ENCODE results near the gene SUPT5H.

Gene SUPT5H

DNA sequence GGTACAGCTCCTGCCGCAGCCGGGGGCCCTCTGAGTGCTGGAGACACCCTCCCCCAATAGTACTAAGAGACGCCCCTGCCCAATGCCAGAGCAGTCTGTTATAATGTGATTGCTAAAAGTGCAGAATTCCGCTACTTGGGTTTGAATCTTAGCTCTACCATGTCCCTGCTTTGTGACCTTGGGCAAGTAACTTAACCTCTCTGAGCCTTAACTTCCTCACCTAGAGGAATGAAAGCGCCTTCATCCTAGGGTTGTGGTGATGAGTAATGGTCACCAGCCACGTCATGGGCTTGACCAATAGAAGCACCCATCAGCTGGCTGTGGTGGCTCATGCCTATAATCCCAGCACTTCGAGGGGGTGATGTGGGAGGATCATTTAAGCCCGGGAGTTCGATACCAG, 26.4 kb upstream of the SUPT5H start:
- TF ChIP-seq, protein P1, sequence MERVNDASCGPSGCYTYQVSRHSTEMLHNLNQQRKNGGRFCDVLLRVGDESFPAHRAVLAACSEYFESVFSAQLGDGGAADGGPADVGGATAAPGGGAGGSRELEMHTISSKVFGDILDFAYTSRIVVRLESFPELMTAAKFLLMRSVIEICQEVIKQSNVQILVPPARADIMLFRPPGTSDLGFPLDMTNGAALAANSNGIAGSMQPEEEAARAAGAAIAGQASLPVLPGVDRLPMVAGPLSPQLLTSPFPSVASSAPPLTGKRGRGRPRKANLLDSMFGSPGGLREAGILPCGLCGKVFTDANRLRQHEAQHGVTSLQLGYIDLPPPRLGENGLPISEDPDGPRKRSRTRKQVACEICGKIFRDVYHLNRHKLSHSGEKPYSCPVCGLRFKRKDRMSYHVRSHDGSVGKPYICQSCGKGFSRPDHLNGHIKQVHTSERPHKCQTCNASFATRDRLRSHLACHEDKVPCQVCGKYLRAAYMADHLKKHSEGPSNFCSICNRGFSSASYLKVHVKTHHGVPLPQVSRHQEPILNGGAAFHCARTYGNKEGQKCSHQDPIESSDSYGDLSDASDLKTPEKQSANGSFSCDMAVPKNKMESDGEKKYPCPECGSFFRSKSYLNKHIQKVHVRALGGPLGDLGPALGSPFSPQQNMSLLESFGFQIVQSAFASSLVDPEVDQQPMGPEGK (CRISPR knock-in tag; IDR thresholded peaks at IDR 0.05; ENCODE audit: borderline replicate concordance): no peak
- TF ChIP-seq, protein P2, sequence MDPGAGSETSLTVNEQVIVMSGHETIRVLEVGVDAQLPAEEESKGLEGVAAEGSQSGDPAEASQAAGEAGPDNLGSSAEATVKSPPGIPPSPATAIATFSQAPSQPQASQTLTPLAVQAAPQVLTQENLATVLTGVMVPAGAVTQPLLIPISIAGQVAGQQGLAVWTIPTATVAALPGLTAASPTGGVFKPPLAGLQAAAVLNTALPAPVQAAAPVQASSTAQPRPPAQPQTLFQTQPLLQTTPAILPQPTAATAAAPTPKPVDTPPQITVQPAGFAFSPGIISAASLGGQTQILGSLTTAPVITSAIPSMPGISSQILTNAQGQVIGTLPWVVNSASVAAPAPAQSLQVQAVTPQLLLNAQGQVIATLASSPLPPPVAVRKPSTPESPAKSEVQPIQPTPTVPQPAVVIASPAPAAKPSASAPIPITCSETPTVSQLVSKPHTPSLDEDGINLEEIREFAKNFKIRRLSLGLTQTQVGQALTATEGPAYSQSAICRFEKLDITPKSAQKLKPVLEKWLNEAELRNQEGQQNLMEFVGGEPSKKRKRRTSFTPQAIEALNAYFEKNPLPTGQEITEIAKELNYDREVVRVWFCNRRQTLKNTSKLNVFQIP (CRISPR knock-in tag; IDR thresholded peaks at IDR 0.05; ENCODE audit: borderline replicate concordance, low read depth): no peak
- TF ChIP-seq, protein P3, sequence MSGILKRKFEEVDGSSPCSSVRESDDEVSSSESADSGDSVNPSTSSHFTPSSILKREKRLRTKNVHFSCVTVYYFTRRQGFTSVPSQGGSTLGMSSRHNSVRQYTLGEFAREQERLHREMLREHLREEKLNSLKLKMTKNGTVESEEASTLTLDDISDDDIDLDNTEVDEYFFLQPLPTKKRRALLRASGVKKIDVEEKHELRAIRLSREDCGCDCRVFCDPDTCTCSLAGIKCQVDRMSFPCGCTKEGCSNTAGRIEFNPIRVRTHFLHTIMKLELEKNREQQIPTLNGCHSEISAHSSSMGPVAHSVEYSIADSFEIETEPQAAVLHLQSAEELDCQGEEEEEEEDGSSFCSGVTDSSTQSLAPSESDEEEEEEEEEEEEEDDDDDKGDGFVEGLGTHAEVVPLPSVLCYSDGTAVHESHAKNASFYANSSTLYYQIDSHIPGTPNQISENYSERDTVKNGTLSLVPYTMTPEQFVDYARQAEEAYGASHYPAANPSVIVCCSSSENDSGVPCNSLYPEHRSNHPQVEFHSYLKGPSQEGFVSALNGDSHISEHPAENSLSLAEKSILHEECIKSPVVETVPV (CRISPR knock-in tag; IDR thresholded peaks at IDR 0.05): no peak
- TF ChIP-seq ZNF8 (CRISPR knock-in tag; IDR thresholded peaks at IDR 0.05) (no peak), ESRRG (CRISPR knock-in tag; IDR thresholded peaks at IDR 0.05) (no peak), CSDC2 (CRISPR knock-in tag; IDR thresholded peaks at IDR 0.05) (no peak), ISL1 (CRISPR knock-in tag; IDR thresholded peaks at IDR 0.05) (no peak), TCF4 (CRISPR knock-in tag; IDR thresholded peaks at IDR 0.05; ENCODE audit: borderline replicate concordance) (no peak)
- TF ChIP-seq, protein P4, sequence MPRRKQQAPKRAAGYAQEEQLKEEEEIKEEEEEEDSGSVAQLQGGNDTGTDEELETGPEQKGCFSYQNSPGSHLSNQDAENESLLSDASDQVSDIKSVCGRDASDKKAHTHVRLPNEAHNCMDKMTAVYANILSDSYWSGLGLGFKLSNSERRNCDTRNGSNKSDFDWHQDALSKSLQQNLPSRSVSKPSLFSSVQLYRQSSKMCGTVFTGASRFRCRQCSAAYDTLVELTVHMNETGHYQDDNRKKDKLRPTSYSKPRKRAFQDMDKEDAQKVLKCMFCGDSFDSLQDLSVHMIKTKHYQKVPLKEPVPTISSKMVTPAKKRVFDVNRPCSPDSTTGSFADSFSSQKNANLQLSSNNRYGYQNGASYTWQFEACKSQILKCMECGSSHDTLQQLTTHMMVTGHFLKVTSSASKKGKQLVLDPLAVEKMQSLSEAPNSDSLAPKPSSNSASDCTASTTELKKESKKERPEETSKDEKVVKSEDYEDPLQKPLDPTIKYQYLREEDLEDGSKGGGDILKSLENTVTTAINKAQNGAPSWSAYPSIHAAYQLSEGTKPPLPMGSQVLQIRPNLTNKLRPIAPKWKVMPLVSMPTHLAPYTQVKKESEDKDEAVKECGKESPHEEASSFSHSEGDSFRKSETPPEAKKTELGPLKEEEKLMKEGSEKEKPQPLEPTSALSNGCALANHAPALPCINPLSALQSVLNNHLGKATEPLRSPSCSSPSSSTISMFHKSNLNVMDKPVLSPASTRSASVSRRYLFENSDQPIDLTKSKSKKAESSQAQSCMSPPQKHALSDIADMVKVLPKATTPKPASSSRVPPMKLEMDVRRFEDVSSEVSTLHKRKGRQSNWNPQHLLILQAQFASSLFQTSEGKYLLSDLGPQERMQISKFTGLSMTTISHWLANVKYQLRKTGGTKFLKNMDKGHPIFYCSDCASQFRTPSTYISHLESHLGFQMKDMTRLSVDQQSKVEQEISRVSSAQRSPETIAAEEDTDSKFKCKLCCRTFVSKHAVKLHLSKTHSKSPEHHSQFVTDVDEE (CRISPR knock-in tag; IDR thresholded peaks at IDR 0.05): no peak
- no peak for ATAC-seq

DNA sequence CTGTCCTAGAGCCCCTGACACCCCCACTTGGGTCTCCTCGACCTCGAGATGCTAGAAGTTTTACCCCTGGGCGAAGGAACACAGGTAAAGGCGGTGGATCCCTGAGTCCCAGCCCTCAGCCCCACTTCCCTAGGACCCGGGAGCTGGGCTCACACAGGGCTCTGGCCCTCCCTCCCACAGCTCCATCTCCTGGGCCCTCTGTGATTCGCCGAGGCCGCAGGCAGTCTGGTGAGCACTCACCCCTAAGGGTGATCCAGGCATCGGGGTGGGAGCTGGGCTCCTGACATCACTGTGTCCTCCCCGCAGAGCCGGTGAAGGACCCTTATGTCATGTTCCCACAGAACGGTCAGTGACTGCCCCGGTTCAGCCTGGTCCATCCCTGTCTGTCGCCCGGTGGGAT, 24.6 kb upstream of the SUPT5H start:
- TF ChIP-seq TCF4 (CRISPR knock-in tag; IDR thresholded peaks at IDR 0.05; ENCODE audit: borderline replicate concordance): no peak
- no peak for ATAC-seq

DNA sequence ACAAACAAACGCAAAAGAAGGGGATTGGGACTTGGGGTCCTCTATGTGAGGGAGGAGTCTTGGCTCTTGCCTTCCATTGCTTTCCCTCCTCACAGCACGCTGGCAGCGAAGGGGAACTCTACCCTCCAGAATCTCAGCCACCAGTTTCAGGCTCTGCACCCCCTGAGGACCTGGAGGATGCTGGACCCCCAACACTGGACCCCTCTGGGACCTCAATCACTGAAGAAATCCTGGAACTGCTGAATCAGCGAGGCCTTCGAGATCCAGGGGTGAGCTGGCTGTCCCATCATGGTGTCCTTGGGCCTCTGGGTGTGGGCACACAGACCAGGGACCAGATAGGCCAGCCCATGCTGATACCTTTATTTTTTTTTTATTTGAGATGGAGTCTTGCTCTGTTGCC, 23.4 kb upstream of the SUPT5H start:
- no peak for TF ChIP-seq CSDC2 (CRISPR knock-in tag; IDR thresholded peaks at IDR 0.05)
- TF ChIP-seq ESRRG (CRISPR knock-in tag; IDR thresholded peaks at IDR 0.05): no peak
- TF ChIP-seq ZNF8 (CRISPR knock-in tag; IDR thresholded peaks at IDR 0.05): no peak
- TF ChIP-seq PPARA (CRISPR knock-in tag; IDR thresholded peaks at IDR 0.05; ENCODE audit: borderline replicate concordance): no peak
- TF ChIP-seq ARNTL (CRISPR knock-in tag; IDR thresholded peaks at IDR 0.05; ENCODE audit: borderline replicate concordance, low read depth): no peak
- no peak for TF ChIP-seq TCF4 (CRISPR knock-in tag; IDR thresholded peaks at IDR 0.05; ENCODE audit: borderline replicate concordance)
- TF ChIP-seq ZFP3 (CRISPR knock-in tag; IDR thresholded peaks at IDR 0.05): no peak
- no peak for TF ChIP-seq BACH2 (CRISPR knock-in tag; IDR thresholded peaks at IDR 0.05; ENCODE audit: borderline replicate concordance)
- no peak for TF ChIP-seq OSR1 (CRISPR knock-in tag; IDR thresholded peaks at IDR 0.05)
- TF ChIP-seq RARB (CRISPR knock-in tag; IDR thresholded peaks at IDR 0.05): no peak
- TF ChIP-seq, protein P5, sequence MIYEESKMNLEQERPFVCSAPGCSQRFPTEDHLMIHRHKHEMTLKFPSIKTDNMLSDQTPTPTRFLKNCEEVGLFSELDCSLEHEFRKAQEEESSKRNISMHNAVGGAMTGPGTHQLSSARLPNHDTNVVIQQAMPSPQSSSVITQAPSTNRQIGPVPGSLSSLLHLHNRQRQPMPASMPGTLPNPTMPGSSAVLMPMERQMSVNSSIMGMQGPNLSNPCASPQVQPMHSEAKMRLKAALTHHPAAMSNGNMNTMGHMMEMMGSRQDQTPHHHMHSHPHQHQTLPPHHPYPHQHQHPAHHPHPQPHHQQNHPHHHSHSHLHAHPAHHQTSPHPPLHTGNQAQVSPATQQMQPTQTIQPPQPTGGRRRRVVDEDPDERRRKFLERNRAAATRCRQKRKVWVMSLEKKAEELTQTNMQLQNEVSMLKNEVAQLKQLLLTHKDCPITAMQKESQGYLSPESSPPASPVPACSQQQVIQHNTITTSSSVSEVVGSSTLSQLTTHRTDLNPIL (CRISPR knock-in tag; IDR thresholded peaks at IDR 0.05; ENCODE audit: low read depth): no peak
- TF ChIP-seq, protein P4 (CRISPR knock-in tag; IDR thresholded peaks at IDR 0.05): no peak
- TF ChIP-seq, protein P1 (CRISPR knock-in tag; IDR thresholded peaks at IDR 0.05; ENCODE audit: borderline replicate concordance): no peak
- no peak for TF ChIP-seq ZNF70 (CRISPR knock-in tag; IDR thresholded peaks at IDR 0.05)
- no peak for TF ChIP-seq ZNF565 (CRISPR knock-in tag; conservative IDR thresholded peaks at IDR 0.05; ENCODE audit: low read depth)
- no peak for ATAC-seq
